G401 (cell line): Measurements from ENCODE around the gene LOXL3. TPM values are rescaled to one million over a fixed set of nuclear protein-coding genes. Genes with fewer than 3 reads are reported as not detected.
"Not testable (repeated sequence)": the region's sequence is repeated elsewhere in the genome, so short reads cannot be mapped to it uniquely, and the experiment has no call there.

Experiments used
- DNase-seq: peaks from one replicate; pipeline ENCODE4 v3.0.0-alpha.2; 2015; ENCODE audit warnings: low spot score
- in situ Hi-C: cut with HindIII; loops from 2 replicates; pipeline ENCODE4 v1.10.0; 2016; ENCODE audit warnings: low sequenced_read_pairs, mixed read lengths
- total RNA-seq: library from RNA; depleted of rRNA; stranded (reverse); fragments of >200 nt; shearing (Covaris generic); gene quantifications from 2 replicates; pipeline ENCODE4 v1.2.3, GENCODE V29; 2014

The LOXL3 gene
- total RNA-seq, 1 experiment from 2014 or later: 11.4 TPM

DNA sequence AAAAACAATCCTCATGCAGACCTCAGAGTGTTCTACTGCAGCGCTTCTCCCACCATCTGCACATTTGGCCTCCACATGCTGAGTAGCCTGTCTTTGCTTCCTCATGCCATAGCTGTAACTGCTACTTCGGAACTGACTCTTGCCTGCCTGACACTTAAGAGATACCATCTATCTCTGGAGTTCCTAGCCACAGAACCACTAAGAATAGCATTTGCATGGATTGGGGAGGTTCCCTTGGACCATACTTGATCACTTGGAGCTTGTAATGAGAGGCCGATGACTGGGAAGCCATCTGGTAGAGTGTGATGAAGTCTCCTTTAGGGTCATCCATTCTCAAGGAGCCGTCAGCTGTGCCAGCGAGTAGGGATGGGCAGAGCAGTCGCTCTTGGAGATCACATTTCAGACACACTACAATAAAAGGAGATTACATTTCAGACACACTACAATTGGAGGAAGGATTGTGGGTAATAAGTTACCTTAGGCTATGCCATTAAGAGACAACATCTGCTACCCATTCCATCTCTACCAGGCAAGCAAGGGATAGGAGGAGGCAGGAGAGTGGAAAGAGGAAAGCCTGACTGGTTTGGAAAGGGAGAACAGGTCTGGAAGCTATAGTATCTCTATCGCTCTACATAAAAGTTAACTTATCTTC lies 22.6 kb upstream of the LOXL3 start:
- DNase-seq: no peak
- in situ Hi-C loops: no loop called here

DNA sequence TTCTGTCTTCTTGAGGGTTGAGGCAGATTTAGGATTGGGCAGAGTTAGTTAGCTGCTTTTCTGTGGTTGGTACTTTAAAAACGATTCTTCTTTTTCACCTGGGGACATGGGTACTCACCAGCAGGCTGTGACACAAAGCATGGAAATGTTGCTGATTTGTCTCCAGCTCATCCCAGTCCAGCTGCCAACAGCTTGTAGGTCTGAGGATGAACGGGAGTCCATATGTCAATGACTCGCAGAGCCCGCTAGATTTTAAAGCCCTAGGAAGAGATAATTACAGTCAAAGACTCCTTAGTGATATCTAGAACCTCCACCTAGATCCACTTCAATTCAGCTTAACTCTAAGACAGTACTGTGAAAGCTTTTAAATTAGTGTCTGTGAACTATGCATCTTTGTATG lies 21.6 kb upstream of the LOXL3 start:
- DNase-seq: no peak
- in situ Hi-C loops: no loop called here

DNA sequence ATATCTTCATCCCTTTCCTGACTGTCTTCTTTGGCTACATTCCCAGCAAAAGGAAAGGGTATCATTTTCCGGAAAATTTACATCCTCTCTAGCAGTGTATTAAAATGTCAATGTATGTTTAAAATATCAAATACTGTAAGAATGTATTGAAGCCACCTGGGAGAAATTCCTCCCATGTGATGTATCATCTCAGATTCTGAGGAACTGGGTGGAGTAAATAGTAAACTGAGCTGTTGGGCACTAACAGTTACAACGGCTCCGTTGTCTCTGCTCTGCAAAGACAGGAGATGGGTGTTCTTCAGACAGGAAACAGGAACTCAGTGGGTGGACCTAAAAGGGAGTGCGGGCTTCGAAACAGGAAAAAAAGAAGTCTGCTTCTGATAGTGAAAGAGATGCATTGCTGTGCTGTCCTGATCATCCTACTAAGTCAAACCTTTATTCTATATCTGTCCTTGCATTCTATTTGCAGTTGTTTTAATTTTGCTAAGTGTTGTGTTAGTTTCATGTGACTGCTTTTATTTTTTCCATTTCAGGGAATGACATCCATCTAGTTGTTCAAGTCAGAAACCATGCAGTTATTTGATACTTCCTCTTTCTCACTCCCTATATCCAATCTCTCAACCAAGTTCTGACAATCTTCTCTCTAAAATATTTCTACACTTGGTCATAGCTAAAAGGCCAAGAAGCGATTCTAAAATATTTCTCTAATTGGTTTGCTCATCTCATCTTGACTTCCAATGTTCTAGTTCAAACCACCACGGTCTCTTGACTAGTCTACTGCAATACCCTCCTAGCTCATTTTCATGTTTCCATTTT lies 20.2 kb upstream of the LOXL3 start:
- no peak for DNase-seq
- in situ Hi-C loops: no loop called here

DNA sequence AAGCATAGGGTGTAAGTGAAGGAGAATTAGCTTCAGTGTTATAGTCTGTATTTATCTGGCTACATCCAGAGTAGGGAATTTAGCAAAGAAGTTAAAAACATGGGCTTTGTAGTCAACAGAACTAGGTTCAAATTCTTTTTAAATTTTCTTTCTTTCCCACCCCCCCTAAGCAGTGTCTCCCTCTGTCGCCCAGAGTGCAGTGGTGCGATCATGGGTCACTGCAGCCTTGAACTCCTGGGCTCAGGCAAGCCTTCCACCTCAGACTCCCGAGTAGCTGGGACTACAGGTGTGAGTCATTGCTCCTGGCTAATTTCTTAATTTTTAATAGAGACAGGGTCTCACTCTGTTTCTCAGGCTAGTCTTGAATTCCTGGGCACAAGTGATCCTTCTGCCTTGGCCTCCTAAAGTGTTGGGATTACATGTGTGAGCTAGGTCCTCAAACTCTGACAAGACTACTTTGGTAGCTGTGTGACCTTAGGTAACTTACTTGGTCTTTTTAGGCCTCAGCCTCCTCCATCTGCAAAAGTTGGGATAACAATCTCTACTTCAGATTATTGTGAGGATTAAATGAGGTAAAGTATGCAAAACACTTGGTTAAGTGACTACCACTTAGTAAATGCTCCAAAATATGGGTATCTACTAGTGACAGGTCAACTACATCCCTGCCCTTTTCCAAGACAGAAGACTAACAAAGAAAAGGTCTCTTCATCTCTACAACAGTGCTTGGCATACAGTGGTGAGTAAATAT lies 18.6 kb upstream of the LOXL3 start:
- no peak for DNase-seq
- in situ Hi-C loops: no loop called here

DNA sequence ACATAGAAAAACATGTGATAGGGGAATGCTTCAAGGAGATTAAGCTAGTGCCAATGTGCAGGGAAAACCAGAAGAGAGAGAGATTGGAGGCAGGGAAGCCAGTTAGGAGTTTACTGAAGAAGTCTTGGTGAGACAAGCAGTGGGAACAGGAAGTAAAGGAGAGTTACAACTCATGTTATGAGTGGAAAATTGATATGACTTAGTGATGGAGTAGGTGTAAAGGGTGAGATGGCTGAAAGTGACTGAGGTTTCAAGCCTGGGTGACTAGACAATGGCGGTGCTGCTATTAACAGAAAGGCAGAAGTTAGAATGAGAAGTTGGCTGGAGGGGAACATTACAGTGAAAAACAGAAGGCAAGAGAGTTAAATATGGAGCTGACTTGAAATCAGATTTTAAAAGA lies 17.3 kb upstream of the LOXL3 start:
- no peak for DNase-seq
- in situ Hi-C loops: no loop called here

DNA sequence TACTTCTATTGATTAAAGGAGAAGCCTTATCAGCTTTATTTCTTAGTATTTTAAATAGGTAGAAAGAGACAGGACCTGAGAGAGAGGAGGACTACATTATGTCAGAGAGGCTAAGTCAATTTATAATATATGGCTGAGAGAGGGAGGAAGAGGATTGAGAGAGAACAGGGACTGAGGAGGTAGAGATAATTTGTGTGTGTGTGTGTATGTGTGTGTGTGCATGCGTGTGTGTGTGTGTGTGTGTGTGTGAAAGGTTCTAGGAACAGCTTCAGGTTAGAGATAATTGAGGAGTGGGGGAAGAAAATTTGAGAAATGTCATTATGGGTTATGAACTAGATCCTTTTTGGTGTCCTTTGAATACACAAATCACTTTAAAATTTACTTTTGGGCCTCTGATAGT lies 15.9 kb upstream of the LOXL3 start:
- in situ Hi-C loops: no loop called here
- no peak for DNase-seq

DNA sequence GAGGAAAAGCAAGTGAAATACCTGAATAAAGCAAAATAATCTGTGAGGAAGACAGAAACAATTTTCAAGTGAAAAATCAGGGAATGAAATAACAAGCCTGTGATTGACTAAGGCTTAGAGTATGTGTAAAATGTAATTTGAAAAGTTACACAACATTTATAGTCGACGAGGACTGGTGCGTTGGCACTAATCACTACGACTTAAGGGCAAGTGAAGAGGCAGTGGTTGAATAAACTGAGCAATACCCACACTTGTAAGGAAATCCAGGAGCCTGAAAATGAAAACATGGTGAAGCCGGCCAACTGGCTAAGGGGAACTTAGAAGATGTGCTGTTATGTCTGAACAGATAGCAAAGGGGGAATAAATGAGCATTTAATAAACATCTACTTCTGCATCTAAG lies 14.1 kb upstream of the LOXL3 start:
- in situ Hi-C loops: no loop called here
- DNase-seq: no peak

DNA sequence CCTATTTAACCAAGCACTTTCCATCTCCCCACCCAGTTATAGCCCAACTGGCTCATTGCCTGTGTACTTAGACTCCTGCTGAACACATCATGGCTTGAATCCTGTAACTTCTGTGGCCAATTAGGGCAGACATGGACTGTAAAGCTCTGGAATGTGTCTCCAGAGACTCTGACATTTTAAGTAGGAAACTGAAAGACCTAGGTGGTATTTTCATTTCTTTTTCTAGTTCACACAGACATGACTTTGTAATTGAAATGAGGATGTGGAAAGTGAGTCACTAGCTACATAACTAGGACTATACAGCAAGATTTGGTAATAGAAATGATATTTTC lies 13.0 kb upstream of the LOXL3 start:
- in situ Hi-C loops: no loop called here
- DNase-seq: no peak

DNA sequence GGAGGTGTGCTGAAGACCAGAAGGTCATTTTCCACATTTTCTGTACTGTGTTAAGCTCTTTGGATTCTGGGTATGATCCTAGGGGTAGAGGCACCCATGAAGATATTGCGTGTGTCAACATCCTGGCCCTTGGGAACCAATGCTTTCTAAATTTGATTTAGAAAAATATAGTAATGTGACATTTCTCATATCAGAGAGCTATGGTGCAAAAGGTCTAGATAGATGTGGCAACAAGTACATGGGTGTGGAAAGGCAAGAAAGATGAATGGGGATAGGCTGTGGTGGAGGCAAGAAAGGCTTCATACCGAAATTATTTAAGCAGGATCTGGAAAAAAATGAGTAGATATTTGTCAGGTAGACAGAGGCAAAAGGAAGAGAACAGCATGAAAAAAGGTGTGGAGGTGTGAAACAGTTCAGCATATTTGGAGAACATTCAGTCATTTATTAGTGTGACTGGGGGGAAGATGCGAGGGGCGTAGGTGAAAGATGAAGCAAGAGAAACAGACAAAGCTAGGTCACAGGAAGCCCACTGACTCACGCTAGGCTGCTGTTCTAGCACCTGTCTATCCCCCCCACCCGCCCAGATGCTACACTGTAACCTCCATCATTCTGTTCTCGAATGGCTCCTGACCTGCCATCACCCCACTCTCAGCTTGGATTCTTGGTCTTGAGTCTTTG lies 12.5 kb upstream of the LOXL3 start:
- DNase-seq: no peak
- in situ Hi-C loops: no loop called here

DNA sequence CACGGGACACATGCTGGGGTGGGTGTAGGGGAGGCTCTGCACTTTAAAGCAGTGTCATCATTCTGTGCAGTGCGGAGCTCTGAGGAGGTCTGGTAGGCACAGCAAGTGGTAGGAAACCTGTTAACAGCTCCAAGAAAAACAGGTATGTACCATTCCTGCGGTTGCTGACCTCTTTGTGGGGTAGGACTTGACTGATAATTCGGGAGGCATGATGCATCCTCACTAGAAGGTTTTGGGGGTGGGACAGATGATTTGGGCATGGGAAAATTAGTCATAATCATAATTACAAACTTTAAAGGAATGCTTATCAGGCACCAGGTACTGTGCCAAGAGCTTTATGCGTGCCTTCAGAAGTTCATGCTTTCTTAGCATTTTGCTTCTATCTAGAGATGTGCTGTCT lies 10.5 kb upstream of the LOXL3 start:
- DNase-seq: no peak
- in situ Hi-C loops: no loop called here

DNA sequence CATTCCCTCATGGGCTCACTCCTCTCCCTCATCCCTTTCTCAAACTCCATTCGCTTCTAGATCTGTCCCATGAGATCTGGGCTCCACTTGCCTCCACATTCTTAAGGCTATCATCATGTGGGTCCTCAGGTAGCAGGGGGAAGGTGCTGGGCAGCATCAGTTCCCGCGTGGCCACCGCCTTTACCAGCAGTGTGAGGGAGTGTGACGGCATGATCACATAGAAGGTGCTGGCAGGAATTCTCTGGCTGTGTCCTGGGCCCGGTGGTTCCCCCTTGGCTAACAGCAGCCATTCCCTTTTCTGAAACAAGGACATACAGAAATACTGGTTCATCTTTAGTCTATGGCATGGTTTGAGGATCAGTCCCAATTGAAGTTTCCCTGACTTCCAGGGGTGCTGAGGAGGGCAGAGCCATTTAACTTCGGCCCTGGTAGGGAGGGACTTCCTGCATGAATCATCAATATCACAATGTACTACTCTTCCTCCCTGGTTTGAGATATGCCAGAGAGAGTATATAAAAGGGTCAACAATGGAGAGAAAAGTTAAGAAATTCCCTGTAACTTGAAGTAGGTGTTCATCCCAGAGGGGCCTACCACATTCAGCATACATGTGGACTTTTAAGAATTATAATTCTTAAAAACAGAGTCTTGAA lies 8.5 kb upstream of the LOXL3 start:
- in situ Hi-C loops: no loop called here
- no peak for DNase-seq

DNA sequence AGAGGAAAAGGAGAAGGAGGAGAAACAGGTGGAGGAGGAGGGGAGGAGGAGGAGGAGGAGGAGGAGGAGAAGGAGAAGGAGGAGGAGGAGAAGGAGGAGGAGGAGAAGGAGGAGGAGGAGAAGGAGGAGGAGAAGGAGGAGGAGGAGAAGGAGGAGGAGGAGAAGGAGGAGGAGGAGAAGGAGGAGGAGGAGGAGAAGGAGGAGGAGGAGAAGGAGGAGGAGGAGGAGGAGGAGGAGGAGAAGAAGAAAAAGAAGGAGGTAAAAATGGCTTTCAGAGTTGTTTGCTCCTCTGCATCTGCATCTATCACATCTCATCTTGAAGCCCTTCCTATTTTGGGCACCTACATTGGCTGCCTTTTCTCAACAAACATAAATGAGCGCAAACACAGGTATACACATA lies 7.3 kb upstream of the LOXL3 start:
- in situ Hi-C loops, DNase-seq: not testable (repeated sequence)

DNA sequence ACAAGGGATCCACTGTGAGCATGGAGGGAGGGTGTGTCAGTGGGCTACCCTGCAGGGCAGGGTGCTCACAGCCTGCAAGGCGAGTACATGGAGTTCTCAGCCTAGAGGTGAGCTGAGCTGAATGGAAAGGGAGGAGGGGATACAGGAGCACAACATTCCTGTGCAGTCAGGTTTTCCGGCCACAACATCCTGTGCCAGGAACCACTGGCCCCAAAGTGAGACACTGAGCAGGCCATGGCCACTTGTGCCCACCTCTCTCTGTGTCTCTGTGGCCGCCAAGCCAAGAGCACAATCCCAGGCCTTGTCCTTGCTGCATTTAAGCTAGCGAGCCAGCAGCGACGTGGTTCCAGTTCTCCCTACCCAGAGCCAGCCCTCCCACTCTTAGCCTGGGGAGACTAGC lies 6.8 kb upstream of the LOXL3 start:
- DNase-seq: no peak
- in situ Hi-C loops: no loop called here

DNA sequence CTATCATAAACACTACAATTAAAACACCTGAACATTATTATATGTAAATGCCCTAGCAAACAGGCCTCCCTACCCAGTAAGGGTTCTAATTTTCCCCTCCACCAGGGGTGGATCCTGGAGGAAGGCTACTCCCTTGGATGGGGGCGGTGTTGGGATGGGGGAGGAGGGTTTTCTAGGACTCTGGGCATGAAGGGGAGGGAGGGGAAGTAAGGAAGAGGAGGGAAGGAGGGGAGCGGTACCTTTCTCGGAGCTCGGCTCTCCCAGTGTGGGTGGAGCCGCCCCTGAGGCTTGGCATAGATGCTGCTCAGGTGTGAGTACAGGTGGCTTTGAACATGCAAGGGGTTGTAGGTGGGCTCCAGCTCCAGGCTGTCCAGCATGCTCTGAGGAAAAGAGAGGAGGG lies 6.2 kb upstream of the LOXL3 start:
- in situ Hi-C loops: no loop called here
- no peak for DNase-seq

DNA sequence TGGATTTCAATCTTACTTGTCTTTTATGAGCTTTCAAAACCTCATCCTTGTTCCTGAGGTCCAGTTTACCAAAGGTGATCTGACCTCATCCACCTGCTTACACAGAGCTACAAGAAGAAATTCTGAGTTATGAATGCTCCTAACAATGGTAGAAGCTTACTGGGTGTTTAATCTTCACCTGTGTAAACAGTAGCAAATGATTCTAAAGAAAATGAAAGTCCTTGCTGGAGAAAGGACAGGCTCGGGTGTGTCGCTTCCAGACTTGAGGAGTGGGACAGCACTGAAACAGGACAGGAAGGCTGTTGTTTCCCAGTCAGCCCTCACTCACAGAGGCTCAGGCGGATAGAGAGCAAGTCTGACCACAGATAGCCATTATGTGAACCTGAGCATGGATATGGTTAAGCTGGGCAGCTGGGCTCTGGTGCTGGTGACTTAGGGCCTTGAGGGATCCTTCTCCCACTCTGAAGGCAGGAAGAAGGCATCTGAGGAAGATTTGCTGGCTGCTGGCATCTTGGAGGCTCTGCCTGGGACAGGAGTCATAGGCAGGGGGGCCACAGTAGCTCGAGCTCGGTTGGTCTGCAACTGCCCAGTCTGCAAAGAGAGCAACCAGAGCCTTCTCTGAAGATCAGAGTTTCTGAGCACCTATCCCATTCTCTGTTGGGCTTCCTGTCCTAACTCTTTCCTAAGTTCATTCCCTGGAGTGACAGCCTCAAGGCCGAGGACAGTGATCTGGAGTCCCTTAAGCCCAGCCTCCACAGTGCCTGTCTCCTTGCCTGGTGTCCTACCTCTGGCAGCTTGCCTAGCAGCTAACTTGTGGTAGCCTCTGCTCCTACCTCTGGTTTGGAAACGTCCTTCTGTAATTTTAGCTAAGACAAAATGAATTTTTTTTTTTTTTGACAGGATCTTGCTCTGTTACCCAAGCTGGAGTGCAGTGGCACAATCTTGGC lies 4.8 kb upstream of the LOXL3 start:
- DNase-seq: no peak
- in situ Hi-C loops: no loop called here

DNA sequence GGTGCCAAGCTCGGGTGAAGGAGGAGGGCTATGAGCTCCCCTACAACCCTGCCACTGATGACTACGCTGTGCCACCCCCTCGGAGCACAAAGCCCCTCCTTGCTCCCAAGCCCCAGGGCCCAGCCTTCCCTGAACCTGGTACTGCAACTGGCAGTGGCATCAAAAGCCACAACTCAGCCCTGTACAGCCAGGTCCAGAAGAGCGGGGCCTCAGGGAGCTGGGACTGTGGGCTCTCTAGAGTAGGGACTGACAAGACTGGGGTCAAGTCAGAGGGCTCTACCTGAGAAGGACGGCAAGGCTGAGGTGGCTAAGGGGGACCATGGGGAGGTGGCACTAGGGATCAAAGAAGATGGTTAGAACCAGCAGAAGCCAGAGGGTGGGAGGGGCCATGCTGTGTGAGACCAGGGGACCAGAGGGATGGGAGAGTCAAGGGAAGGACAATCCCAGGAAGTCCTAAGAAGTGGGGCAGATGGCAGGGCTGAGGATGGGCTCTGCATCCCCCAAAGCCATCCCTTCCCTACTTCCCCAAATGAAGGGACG lies 3.2 kb upstream of the LOXL3 start:
- DNase-seq: no peak
- in situ Hi-C loops: no loop called here

DNA sequence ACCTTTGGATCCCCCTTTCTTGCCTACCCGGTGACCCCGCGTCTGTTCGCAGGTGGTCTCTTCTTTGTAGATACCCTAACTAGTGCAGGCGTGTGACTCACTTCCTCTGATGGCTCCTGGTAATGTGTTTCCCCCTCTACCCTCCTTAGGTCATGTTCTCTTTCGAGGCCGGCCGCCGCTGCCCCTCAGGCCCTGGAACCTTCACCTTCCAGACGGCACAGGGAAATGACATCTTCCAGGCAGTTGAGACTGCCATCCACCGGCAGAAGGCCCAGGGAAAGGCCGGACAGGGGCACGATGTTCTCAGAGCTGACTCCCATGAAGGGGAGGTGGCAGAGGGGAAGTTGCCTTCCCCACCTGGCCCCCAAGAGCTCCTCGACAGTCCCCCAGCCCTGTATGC lies 2.4 kb upstream of the LOXL3 start:
- in situ Hi-C loops: no loop called here
- DNase-seq: no peak

DNA sequence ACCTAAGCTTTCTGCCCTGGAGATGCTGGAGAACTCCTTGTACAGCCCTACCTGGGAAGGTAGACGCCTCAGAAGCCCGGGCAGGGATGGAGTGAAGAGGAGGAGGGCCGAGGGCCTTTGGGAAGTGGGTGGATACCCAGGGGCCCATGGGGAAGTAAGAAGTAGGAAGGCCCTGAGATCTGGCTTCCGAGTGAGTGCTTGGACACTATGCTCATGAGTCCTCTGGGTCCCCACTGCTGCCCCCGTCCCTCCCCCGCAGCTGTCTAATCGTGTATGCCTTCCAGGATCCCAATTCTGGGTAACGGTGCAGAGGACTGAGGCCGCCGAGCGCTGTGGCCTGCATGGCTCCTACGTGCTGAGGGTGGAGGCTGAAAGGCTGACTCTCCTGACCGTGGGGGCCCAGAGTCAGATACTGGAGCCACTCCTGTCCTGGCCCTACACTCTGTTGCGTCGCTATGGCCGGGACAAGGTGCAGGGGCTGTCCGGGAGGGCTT lies 1.9 kb upstream of the LOXL3 start:
- no peak for DNase-seq

More for the DNA sequence above, 1.9 kb upstream of the LOXL3 start:
- in situ Hi-C loops: no loop called here
